CD8-positive, alpha-beta memory T cell (primary cell): ENCODE results near the gene IL1F10. TPM values are rescaled to one million over a fixed set of nuclear protein-coding genes. Genes with fewer than 3 reads are reported as not detected.

Source experiments
- CTCF ChIA-PET: fragments of 350-600 bp; sonication (Branson Sonifier 250); formaldehyde crosslinking; loops from one replicate; lab custom pipeline; 2021; ENCODE audit warnings: antibody characterized with exemption; lab: Charles Lee
- POLR2A ChIA-PET: fragments of 350-600 bp; sonication (Branson Sonifier 250); formaldehyde crosslinking; loops from one replicate; lab custom pipeline; 2021; ENCODE audit warnings: antibody characterized with exemption; lab: Charles Lee
- DNase-seq, 5 donors: peaks; one replicate each; pipeline versions ENCODE4 v3.0.0 to v3.0.0-alpha.2; 2020 to 2022; ENCODE audit warnings: mixed read lengths in 1 of 5
- H3K27ac ChIP-seq: one replicate; pipeline ENCODE4 v1.7.0; 2013; ENCODE audit warnings: low read depth, mild to moderate bottlenecking, low read length, moderate library complexity
- H3K27me3 ChIP-seq: 2 replicates; pipeline ENCODE4 v1.7.0; 2013; ENCODE audit warnings: low read length, mild to moderate bottlenecking; ENCODE audit not compliant: insufficient read depth, poor library complexity, severe bottlenecking
- H3K36me3 ChIP-seq: 2 replicates; pipeline ENCODE4 v1.7.0; 2013; ENCODE audit warnings: mild to moderate bottlenecking, low read length, moderate library complexity; ENCODE audit not compliant: insufficient read depth
- H3K4me1 ChIP-seq: 2 replicates; pipeline ENCODE4 v1.7.0; 2013; ENCODE audit warnings: mild to moderate bottlenecking, low read length, moderate library complexity; ENCODE audit not compliant: insufficient read depth
- H3K4me3 ChIP-seq: 2 replicates; pipeline ENCODE4 v1.7.0; 2013; ENCODE audit warnings: mild to moderate bottlenecking, low read length
- H3K9me3 ChIP-seq: 2 replicates; pipeline ENCODE4 v1.7.0; 2013; ENCODE audit warnings: mild to moderate bottlenecking, low read length
- H3K27ac Mint-ChIP-seq, 8 donors: one replicate each; pipeline ENCODE4 v1.8.0; 2020 to 2021; ENCODE audit warnings: mixed read lengths in 8 of 8, mild to moderate bottlenecking in 6 of 8, inconsistent platforms in 3 of 8, moderate library complexity in 3 of 8
- H3K27me3 Mint-ChIP-seq, 2 donors: one replicate each; pipeline ENCODE4 v1.8.0; 2020 to 2021; ENCODE audit warnings: mixed read lengths in 2 of 2, mild to moderate bottlenecking in 1 of 2, moderate library complexity in 1 of 2
- H3K36me3 Mint-ChIP-seq, 3 donors: one replicate each; pipeline ENCODE4 v1.8.0; 2020 to 2021; ENCODE audit warnings: mixed read lengths in 3 of 3, inconsistent platforms in 1 of 3, mild to moderate bottlenecking in 1 of 3
- H3K4me1 Mint-ChIP-seq, 3 donors: one replicate each; pipeline ENCODE4 v1.8.0; 2020 to 2021; ENCODE audit warnings: mixed read lengths in 3 of 3, inconsistent platforms in 1 of 3, mild to moderate bottlenecking in 1 of 3
- H3K4me3 Mint-ChIP-seq, 7 donors: one replicate each; pipeline ENCODE4 v1.8.0; 2020 to 2021; ENCODE audit warnings: mixed read lengths in 7 of 7, mild to moderate bottlenecking in 6 of 7, moderate library complexity in 4 of 7, inconsistent platforms in 2 of 7
- H3K9me3 Mint-ChIP-seq, 5 donors: one replicate each; pipeline ENCODE4 v1.8.0; 2020 to 2022; ENCODE audit warnings: mixed read lengths in 5 of 5, mild to moderate bottlenecking in 3 of 5, moderate library complexity in 2 of 5, inconsistent platforms in 1 of 5
- polyA plus RNA-seq: library from polyadenylated mRNA; unstranded; fragments of 300-500 nt; fragmentation: Illumina TruSeq; gene quantifications from one replicate; pipeline ENCODE4 v1.2.3, GENCODE V29; 2021
- total RNA-seq, 2 experiments: library from RNA; stranded (reverse); gene quantifications; one replicate each; pipeline ENCODE4 v1.2.3, GENCODE V29; 2021

Gene IL1F10, protein sequence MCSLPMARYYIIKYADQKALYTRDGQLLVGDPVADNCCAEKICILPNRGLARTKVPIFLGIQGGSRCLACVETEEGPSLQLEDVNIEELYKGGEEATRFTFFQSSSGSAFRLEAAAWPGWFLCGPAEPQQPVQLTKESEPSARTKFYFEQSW
- not detected for total RNA-seq
- polyA plus RNA-seq: not detected

DNA sequence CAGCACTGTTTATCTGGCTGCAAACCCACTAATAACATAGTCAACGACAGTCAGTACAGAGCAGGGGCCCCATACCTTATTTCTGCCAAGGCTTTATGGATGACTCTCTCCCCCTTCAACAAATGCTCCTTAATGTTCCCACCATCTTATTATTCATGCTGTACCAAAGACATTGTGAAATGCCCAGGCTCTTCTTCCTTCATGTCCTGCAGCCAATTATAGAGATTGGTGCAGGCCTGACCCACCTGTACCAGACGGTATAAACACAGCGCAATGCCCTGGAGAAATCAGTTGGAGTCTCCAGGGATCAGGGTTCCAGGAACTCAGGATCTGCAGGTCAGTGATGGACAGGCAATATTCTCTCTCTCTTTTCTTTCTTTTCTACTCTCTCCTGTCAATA, at the start of gene IL1F10:
Gene IL1F10 (plus strand): TSS at position 290 of the 400 bp plus-strand sequence. CDS start 4,769 bp downstream, outside the sequence.
- CTCF ChIA-PET: no interaction called here
- Mint-ChIP-seq H3K27me3 (peaks cover 0 to 12% of the 10 kb centered on the region in 2 donors), H3K36me3 (peaks cover 0 to 5% (median 0%) of the 10 kb centered on the region in 3 donors), H3K27ac (peak within 1 kb of the TSS in 1 of 8 donors; percentile 86), H3K4me3 (peak within 1 kb of the TSS in 1 of 7 donors; percentile 20), H3K9me3 (no peaks in the 10 kb centered on the region), H3K4me1 (no peaks in the 10 kb centered on the region)
- no peak for DNase-seq
- H3K9me3 ChIP-seq: no peaks in the 10 kb centered on the region
- no peaks in the 10 kb centered on the region for H3K4me1 ChIP-seq
- H3K4me3 ChIP-seq: no peak within 1 kb of the TSS
- H3K27ac ChIP-seq: no peak within 1 kb of the TSS
- no peaks in the 10 kb centered on the region for H3K36me3 ChIP-seq
- POLR2A ChIA-PET: no interaction called here
- no peaks in the 10 kb centered on the region for H3K27me3 ChIP-seq

DNA sequence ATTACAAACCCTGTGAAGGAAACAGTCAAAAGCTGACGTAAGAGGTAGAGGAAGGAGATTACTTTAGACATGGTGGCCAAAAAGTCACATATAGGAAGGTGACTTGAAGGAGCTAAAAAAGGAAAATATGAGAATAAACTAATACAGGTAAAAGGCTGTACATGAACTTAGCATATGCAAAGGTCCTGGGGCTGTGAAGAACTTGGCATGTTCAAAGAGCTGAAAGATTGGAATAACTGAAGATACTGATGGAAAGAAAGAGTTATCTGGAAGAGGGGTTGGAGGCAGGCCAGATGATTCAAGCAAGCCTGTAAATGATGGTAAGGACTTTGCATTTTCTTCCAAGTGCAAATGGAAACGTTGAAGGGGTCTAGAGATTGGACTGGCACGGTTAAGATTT, 49.3 kb upstream of the IL1F10 start:
- no peak overlapping the region for H3K4me3 ChIP-seq
- Mint-ChIP-seq H3K9me3 (peaks cover 0 to 9% (median 4%) of the 10 kb centered on the region in 5 donors), H3K4me1 (no peaks in the 10 kb centered on the region), H3K4me3 (no peak overlapping the region), H3K36me3 (peaks cover 0 to 8% (median 0%) of the 10 kb centered on the region in 3 donors), H3K27ac (no peak overlapping the region), H3K27me3 (peaks cover 22 to 67% of the 10 kb centered on the region in 2 donors)
- no peaks in the 10 kb centered on the region for H3K27me3 ChIP-seq
- ChIA-PET CTCF (no interaction called here), POLR2A (no interaction called here)
- DNase-seq: no peak
- H3K27ac ChIP-seq: no peak overlapping the region
- H3K36me3 ChIP-seq: no peaks in the 10 kb centered on the region
- H3K9me3 ChIP-seq: no peaks in the 10 kb centered on the region
- H3K4me1 ChIP-seq: peaks cover 6% of the 10 kb centered on the region

DNA sequence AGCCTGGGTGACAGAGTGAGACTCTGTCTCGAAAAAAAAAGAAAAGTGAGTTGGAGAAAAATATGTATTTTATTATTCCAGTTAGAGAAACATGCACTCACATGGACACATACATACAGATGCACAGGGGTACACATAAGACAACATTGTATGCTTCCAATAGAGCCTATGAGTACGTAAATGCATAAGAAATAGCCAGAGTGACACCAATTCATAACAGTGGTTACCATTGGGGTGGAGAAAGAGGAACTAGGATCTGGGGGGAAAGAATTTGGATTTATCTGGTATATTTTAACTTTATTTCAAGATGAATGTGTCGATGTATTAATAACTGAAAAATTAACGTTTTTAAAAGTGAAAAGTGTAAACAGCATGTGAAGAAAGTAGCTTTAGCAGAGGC, 46.5 kb upstream of the IL1F10 start:
- Histone ChIP-seq H3K4me3 (no peak overlapping the region), H3K36me3 (no peaks in the 10 kb centered on the region), H3K4me1 (no peaks in the 10 kb centered on the region), H3K27ac (no peak overlapping the region), H3K27me3 (no peaks in the 10 kb centered on the region), H3K9me3 (no peaks in the 10 kb centered on the region)
- H3K27me3 Mint-ChIP-seq: peaks cover 20 to 65% of the 10 kb centered on the region in 2 donors
- H3K4me1 Mint-ChIP-seq: no peaks in the 10 kb centered on the region
- peaks cover 0 to 8% (median 0%) of the 10 kb centered on the region in 3 donors for H3K36me3 Mint-ChIP-seq
- H3K9me3 Mint-ChIP-seq: peaks cover 0 to 9% (median 4%) of the 10 kb centered on the region in 5 donors
- ChIA-PET POLR2A (no interaction called here), CTCF (no interaction called here)
- H3K4me3 Mint-ChIP-seq: no peak overlapping the region
- no peak for DNase-seq
- no peak overlapping the region for H3K27ac Mint-ChIP-seq

DNA sequence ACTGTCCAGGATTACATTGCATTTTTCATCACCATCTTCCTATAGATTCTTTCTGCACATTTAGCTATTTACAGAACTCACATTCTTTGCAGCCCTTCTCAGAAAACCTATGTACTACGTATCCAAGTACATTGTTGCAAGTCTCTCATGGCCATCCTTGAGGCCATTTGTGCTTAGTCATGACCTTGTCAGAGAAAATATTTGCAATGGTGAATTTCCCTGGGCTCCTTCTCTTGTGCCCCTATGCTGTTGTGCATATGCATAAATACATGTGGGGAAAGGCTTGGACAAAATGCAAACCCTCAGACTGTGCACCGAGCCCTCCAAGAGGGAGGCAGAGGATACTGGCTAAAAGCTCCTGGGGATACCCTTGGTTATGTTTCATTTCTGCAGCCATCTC, 43.0 kb upstream of the IL1F10 start:
- H3K27me3 Mint-ChIP-seq: peaks cover 21 to 46% of the 10 kb centered on the region in 2 donors
- no peaks in the 10 kb centered on the region for H3K36me3 ChIP-seq
- no peak overlapping the region for H3K27ac Mint-ChIP-seq
- POLR2A ChIA-PET: no interaction called here
- no peaks in the 10 kb centered on the region for H3K4me1 Mint-ChIP-seq
- no peaks in the 10 kb centered on the region for H3K9me3 ChIP-seq
- CTCF ChIA-PET: no interaction called here
- no peak overlapping the region for H3K27ac ChIP-seq
- H3K27me3 ChIP-seq: no peaks in the 10 kb centered on the region
- no peaks in the 10 kb centered on the region for H3K9me3 Mint-ChIP-seq
- peaks cover 0 to under 1% (median 0%) of the 10 kb centered on the region in 3 donors for H3K36me3 Mint-ChIP-seq
- DNase-seq: no peak
- H3K4me3 Mint-ChIP-seq: no peak overlapping the region
- no peak overlapping the region for H3K4me3 ChIP-seq
- no peaks in the 10 kb centered on the region for H3K4me1 ChIP-seq

DNA sequence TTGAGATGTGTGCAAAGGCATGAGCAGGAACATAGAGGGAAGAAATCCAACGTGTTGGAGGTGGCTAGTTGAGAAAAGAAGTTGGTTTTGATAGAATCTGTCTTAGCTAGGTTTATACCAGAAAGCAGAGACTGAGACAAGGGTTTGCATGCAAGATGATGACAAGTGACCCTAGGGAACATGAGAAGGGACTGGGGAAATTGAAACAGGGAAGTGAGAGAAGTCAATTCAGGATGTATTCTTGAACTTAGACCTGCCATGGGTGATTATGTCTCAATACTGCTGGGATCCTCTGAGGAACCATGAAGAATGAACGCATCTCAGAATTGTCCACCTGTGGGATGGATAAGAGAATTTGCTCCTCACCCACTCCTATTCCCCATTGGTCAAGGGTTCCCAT, 42.0 kb upstream of the IL1F10 start:
- peaks cover 20 to 42% of the 10 kb centered on the region in 2 donors for H3K27me3 Mint-ChIP-seq
- H3K9me3 Mint-ChIP-seq: no peaks in the 10 kb centered on the region

DNA sequence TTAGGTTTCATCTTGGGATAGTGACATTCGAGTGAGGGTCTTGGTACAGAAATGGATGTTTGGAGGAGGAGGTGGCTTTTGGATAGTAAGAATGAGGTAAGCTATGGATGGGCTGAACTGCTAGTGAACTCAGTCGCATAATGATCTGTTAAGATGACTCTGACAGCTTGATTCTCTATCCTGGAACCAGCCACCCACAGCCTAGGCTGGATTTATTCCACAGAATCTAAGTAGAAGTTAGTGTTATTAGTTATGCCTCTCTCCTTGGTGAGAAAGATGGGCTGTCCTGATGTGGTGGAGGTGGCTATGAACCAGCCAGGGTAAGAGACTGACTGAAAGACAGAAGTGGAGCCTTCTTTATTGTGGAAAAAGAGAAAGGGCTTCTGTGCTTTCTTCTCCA, 40.1 kb upstream of the IL1F10 start:
- H3K27me3 Mint-ChIP-seq: peaks cover 19 to 33% of the 10 kb centered on the region in 2 donors

More for the DNA sequence above, 42.0 kb upstream of the IL1F10 start:
- H3K4me3 Mint-ChIP-seq: no peak overlapping the region
- no peaks in the 10 kb centered on the region for H3K36me3 Mint-ChIP-seq
- CTCF ChIA-PET: no interaction called here
- H3K27ac Mint-ChIP-seq: no peak overlapping the region
- POLR2A ChIA-PET: no interaction called here
- DNase-seq: no peak
- H3K36me3 ChIP-seq: no peaks in the 10 kb centered on the region
- H3K27ac ChIP-seq: no peak overlapping the region
- H3K4me3 ChIP-seq: no peak overlapping the region
- H3K27me3 ChIP-seq: no peaks in the 10 kb centered on the region
- no peaks in the 10 kb centered on the region for H3K4me1 Mint-ChIP-seq
- H3K4me1 ChIP-seq: no peaks in the 10 kb centered on the region
- H3K9me3 ChIP-seq: no peaks in the 10 kb centered on the region

DNA sequence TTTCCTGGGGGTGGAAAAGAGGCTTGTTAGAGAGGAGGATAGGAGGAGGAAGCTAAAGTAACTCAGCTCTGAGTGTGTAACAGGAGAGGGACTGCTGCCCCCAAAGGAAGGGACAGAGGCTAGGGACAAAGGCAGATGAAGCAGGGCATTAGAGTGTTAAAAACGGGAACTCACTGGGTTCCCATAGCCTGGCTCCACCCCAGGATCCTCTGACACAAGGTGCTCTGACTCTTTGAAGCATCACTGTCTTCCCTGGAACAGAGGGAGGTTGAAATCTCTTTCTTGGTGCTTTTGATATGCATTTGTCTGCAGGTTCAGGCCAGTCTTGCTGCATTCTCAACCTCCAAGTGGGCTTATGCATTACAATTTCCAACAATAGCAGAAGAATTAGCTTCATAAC, 39.7 kb upstream of the IL1F10 start:
- Histone ChIP-seq H3K27ac (no peak overlapping the region), H3K4me3 (no peak overlapping the region), H3K9me3 (no peaks in the 10 kb centered on the region), H3K36me3 (no peaks in the 10 kb centered on the region), H3K27me3 (no peaks in the 10 kb centered on the region), H3K4me1 (no peaks in the 10 kb centered on the region)
- Mint-ChIP-seq H3K4me1 (no peaks in the 10 kb centered on the region), H3K27ac (no peak overlapping the region), H3K27me3 (peaks cover 19 to 32% of the 10 kb centered on the region in 2 donors), H3K9me3 (no peaks in the 10 kb centered on the region), H3K4me3 (no peak overlapping the region), H3K36me3 (no peaks in the 10 kb centered on the region)
- CTCF ChIA-PET: no interaction called here
- DNase-seq: no peak
- POLR2A ChIA-PET: no interaction called here

More for the DNA sequence above, 40.1 kb upstream of the IL1F10 start:
- POLR2A ChIA-PET: no interaction called here
- no peak for DNase-seq
- Histone ChIP-seq H3K27me3 (no peaks in the 10 kb centered on the region), H3K4me1 (no peaks in the 10 kb centered on the region), H3K27ac (no peak overlapping the region), H3K4me3 (no peak overlapping the region), H3K9me3 (no peaks in the 10 kb centered on the region), H3K36me3 (no peaks in the 10 kb centered on the region)
- H3K27ac Mint-ChIP-seq: no peak overlapping the region
- CTCF ChIA-PET: no interaction called here
- H3K4me1 Mint-ChIP-seq: no peaks in the 10 kb centered on the region
- no peak overlapping the region for H3K4me3 Mint-ChIP-seq
- H3K36me3 Mint-ChIP-seq: no peaks in the 10 kb centered on the region
- H3K9me3 Mint-ChIP-seq: no peaks in the 10 kb centered on the region

DNA sequence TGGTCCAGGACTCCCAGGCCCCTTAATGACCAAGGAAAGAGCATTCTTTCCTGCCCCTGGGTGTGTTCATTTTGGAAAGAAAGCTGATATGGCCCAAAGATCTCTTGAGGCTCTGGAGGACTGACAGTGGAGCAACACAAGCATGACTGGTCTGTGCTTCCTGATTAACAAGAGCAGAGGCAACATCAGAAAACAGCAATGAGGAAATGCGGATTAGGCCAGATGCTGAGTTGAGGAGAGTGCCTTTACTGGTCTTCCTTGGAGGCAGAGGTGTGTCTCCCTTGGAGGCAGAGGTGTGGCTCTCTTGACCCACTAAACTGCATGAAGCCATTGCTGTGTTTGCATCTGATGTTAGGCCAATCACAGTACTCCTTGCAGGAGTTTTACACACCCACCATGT, 35.0 kb upstream of the IL1F10 start:
- Mint-ChIP-seq H3K27ac (no peak overlapping the region), H3K4me1 (no peaks in the 10 kb centered on the region), H3K4me3 (no peak overlapping the region), H3K36me3 (no peaks in the 10 kb centered on the region), H3K9me3 (no peaks in the 10 kb centered on the region), H3K27me3 (peaks cover 12 to 25% of the 10 kb centered on the region in 2 donors)
- ChIA-PET POLR2A (no interaction called here), CTCF (no interaction called here)
- no peak for DNase-seq
- Histone ChIP-seq H3K27ac (no peak overlapping the region), H3K9me3 (no peaks in the 10 kb centered on the region), H3K4me3 (no peak overlapping the region), H3K27me3 (no peaks in the 10 kb centered on the region), H3K36me3 (no peaks in the 10 kb centered on the region), H3K4me1 (no peaks in the 10 kb centered on the region)
